ENCODE data around the gene VWA5A. TPM values are rescaled to one million over a fixed set of nuclear protein-coding genes. Genes with fewer than 3 reads are reported as not detected.

Gene VWA5A
- total RNA-seq, 4 donors from 2014 or later = 14.1 to 46.1 (median 20.4) TPM

GRCh38 chr11:124074554-124074953 is 40.7 kb upstream of the VWA5A start:
- no peak for TF ChIP-seq CTCF (IDR thresholded peaks at IDR 0.05; ENCODE audit: low read depth)

- TF ChIP-seq CTCF (IDR thresholded peaks at IDR 0.05; ENCODE audit: low read depth) = no peak
These were observed 39.8 kb upstream of the VWA5A start for GRCh38 chr11:124075492-124075840.

- TF ChIP-seq CTCF (IDR thresholded peaks at IDR 0.05; ENCODE audit: low read depth) = no peak
These were observed 39.2 kb upstream of the VWA5A start for GRCh38 chr11:124075841-124076651.

- no peak for TF ChIP-seq CTCF (IDR thresholded peaks at IDR 0.05; ENCODE audit: low read depth)
These were observed 38.0 kb upstream of the VWA5A start for GRCh38 chr11:124077266-124077665.

- no peak for TF ChIP-seq CTCF (IDR thresholded peaks at IDR 0.05; ENCODE audit: low read depth)
These were observed 36.7 kb upstream of the VWA5A start for GRCh38 chr11:124078591-124078990.

- no peak for TF ChIP-seq CTCF (IDR thresholded peaks at IDR 0.05; ENCODE audit: low read depth)
These were observed 35.5 kb upstream of the VWA5A start for GRCh38 chr11:124079631-124080326.

GRCh38 chr11:124080327-124081001 is 34.8 kb upstream of the VWA5A start:
- no peak for TF ChIP-seq CTCF (IDR thresholded peaks at IDR 0.05; ENCODE audit: low read depth)
